IPS-15b (cell line): Measurements from ENCODE around the gene ZDHHC14.

Experiments
- H3K27me3 ChIP-seq: one replicate; pipeline ENCODE4 v1.6.1; 2013; ENCODE audit warnings: low read length; ENCODE audit not compliant: control insufficient read depth, insufficient read depth
- H3K36me3 ChIP-seq: one replicate; pipeline ENCODE4 v1.6.1; 2013; ENCODE audit warnings: low read length; ENCODE audit not compliant: control insufficient read depth, insufficient read depth
- H3K4me1 ChIP-seq: one replicate; pipeline ENCODE4 v1.6.1; 2013; ENCODE audit warnings: mild to moderate bottlenecking, low read length; ENCODE audit not compliant: control insufficient read depth, insufficient read depth
- H3K4me3 ChIP-seq: one replicate; pipeline ENCODE4 v1.5.1; 2013; ENCODE audit warnings: low read depth, low read length
- H3K9ac ChIP-seq: one replicate; pipeline ENCODE4 v1.6.1; 2013; ENCODE audit warnings: low read depth, mild to moderate bottlenecking, low read length
- H3K9me3 ChIP-seq: one replicate; pipeline ENCODE4 v1.6.1; 2013; ENCODE audit warnings: mild to moderate bottlenecking, low read length; ENCODE audit not compliant: control insufficient read depth, insufficient read depth

Gene ZDHHC14

DNA sequence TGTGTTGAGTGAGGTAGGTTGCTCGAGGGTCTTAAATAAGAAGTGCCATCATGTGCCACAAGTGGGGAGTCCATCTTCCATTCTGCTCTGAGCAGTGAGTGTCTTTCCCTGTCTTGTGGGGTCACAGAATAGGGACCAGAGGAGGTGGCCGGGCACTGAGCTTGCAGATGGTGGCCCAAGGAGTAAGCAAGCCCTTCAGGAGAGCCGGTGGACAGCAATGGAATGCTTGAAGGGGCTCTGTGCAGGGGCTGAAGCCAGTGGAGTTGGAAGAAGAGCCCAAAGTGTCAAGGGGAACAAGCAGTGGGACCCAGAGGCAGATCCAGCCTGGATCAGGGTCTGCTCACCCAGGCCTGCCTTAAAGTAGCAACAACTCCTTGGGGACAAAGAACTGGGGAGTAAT lies 228.6 kb downstream of the ZDHHC14 start:
- peaks cover 17% of the 10 kb centered on the region for H3K4me1 ChIP-seq
- no peak overlapping the region for H3K4me3 ChIP-seq
- H3K27me3 ChIP-seq = no peaks in the 10 kb centered on the region
- H3K36me3 ChIP-seq = no peaks in the 10 kb centered on the region
- no peaks in the 10 kb centered on the region for H3K9me3 ChIP-seq
- no peak overlapping the region for H3K9ac ChIP-seq

DNA sequence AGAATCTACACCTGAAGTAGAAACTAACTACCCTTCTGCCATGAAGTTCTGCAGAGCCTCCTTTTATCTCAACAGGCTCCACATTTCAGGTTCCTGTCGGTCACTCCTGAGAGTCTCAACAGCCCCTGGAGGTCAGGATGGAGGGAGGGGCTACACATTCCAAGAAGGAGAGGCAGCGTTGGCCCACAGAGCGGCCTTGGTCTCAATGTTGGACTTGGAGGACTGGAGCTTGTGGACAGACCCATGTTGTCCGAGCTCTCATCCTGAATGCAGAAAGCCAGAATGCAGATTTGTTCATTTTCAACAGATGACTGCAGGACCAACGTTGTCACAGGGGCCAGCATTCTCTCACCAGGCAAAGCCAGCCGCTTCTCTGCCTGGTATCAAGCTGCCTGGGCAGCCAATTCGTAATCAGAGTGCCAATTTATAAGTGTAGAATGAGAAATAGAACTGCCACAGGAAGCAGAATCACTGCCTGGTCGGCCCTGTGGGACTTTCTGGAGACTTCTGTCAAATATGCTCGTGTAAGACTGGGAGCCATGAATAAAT lies 229.5 kb downstream of the ZDHHC14 start:
- Histone ChIP-seq H3K4me1 (peaks cover 17% of the 10 kb centered on the region), H3K9me3 (no peaks in the 10 kb centered on the region), H3K36me3 (no peaks in the 10 kb centered on the region), H3K27me3 (no peaks in the 10 kb centered on the region), H3K9ac (no peak overlapping the region), H3K4me3 (no peak overlapping the region)

DNA sequence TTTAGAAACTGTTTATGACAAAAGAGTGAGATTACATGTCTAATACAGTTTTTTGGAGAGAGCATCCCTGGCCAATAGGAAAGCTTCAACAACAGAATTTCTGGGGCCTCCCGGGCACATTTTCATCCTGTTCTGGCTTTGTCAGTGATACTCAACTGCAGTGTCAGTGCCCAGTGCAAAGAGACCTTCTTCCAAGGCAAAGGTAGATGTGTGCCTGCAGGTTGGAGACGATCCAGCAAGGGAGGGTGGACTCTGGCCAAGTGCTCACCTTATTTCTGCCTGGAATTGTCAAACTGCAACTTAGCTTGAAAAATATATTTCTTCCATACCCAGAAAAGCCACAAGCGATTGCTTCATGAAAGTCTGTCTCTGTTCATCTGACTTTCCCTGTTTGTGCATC lies 230.4 kb downstream of the ZDHHC14 start:
- H3K4me3 ChIP-seq = no peak overlapping the region
- no peaks in the 10 kb centered on the region for H3K9me3 ChIP-seq
- H3K9ac ChIP-seq = no peak overlapping the region
- H3K4me1 ChIP-seq = peaks cover 16% of the 10 kb centered on the region
- no peaks in the 10 kb centered on the region for H3K36me3 ChIP-seq
- no peaks in the 10 kb centered on the region for H3K27me3 ChIP-seq

DNA sequence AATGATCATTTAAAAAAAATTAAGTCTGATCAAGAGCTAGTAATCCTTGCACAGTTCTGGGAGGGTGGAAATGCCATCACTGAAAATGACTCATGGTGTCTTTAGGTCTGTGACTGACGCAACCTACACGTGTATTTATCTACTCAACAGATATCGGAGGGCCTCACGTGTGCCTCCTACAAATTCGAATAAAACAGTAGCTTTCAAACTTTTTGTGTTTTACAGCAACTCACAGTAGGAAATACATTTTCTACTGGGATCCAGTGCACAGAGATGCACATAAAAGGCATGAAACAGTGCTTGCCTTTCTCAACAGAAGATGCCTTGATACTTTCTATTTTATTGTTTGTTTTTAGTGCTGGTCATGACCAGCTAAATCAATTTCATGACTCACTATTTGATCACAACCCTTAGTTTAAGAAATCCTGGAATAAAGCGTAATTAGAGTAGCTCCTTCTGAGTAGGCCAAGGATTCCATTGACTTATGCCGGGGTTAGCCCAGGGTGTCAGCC lies 232.1 kb downstream of the ZDHHC14 start:
- Histone ChIP-seq H3K4me1 (peaks cover 2% of the 10 kb centered on the region), H3K9ac (no peak overlapping the region), H3K4me3 (no peak overlapping the region), H3K36me3 (no peaks in the 10 kb centered on the region), H3K9me3 (no peaks in the 10 kb centered on the region), H3K27me3 (no peaks in the 10 kb centered on the region)

DNA sequence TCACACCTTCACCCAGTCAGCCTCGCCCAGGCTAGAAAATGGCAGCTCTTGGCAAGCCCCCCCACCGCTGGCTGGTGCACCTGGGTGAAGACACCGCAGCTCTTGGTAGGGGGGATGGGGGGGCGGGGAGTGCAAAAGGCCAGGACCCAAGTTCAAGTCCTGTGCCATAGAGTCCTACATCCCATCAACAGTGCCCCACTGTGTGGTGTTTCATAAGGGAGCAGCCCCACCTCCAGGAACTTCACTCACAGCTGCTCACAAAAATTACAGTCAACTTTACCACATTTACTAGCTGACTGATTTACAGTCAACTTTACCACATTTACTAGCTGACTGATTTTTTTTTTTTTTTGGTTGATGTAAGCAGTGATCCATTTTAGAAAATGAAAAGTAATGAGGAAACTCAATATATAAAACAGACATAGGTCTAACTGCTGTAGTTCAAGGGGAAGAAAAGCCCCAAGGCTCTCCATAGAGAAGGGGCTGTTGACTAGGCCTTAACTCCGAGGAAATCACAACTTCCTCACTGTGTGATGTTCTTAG lies 233.1 kb downstream of the ZDHHC14 start:
- Histone ChIP-seq H3K9ac (no peak overlapping the region), H3K4me3 (no peak overlapping the region), H3K36me3 (no peaks in the 10 kb centered on the region), H3K27me3 (no peaks in the 10 kb centered on the region), H3K4me1 (peaks cover 2% of the 10 kb centered on the region), H3K9me3 (no peaks in the 10 kb centered on the region)

DNA sequence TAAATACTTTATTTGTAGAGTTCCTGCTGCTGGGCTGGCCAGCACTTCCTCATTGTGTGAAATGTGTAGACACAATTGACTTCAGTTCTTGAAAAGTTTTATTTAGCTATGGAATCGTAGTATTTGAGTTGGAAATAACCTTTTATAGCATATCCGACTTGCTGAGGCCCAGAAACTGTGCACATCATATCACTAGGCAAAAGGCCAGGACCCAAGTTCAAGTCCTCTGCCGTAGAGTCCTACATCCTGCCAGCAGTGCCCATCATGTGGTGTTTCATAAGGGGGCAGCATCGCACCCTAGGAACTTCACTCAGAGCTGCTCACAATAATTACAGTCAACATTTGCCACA lies 234.4 kb downstream of the ZDHHC14 start:
- Histone ChIP-seq H3K9me3 (no peaks in the 10 kb centered on the region), H3K4me3 (no peak overlapping the region), H3K27me3 (no peaks in the 10 kb centered on the region), H3K9ac (no peak overlapping the region), H3K36me3 (peaks cover 3% of the 10 kb centered on the region), H3K4me1 (peaks cover 2% of the 10 kb centered on the region)

DNA sequence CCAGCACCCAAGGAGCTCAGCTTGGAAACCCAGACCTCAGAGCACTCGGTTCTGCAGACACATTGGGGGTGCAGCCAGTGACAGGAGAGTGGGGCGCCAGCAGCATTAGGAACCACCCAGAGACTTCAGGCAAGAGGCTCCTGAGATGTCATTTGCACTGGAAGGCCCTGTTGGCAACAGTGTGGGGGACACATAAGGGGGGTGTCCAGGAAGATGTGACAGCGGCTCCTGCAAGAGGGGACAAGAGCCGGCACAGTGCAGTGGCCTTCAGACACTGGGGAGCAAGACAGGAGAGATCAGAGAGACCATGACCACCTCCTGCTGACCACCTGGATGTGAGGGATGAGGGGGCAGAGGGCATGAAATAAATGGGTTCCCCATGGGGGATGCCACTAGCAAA lies 235.0 kb downstream of the ZDHHC14 start:
- peaks cover 2% of the 10 kb centered on the region for H3K4me1 ChIP-seq
- H3K9ac ChIP-seq = no peak overlapping the region
- no peaks in the 10 kb centered on the region for H3K9me3 ChIP-seq
- H3K4me3 ChIP-seq = no peak overlapping the region
- peaks cover 4% of the 10 kb centered on the region for H3K36me3 ChIP-seq
- H3K27me3 ChIP-seq = no peaks in the 10 kb centered on the region

DNA sequence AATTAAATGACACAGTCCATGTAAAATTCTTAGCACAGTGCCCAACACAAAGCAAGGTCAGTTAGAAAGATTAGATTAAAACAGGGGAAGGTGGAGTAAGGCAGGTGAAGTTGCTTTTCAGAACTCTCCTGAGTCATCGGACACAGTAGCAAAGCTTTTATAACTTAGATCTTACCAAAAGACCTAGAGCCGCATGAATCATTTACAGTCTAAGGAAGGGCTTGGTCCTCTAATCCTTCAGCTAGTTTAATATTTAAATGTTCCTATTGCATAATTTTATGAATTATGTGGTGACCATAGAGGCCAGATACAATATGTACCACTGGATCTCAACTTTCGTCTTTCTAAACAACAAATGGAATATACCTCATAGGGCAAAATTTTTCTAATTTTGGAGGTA lies 240.0 kb downstream of the ZDHHC14 start:
- H3K4me1 ChIP-seq = peaks cover 2% of the 10 kb centered on the region

DNA sequence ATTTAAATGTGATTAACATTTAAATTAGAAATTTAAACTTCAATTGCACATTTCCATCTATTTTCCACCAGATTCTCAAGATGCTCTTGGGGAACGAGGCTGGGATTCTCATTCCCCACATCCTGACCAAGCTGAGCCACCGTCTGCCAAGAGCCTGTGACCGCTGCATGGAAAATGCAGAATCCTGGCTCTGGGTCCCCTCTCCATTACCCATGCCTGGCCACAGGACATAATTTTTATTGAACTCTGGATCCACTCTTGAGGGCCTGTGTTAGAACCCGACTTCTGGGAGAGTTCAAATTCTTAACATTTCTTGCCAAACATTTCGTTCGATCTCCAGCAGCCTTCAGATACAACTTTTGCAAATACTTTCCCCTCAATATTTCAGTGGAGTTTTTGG lies 240.4 kb downstream of the ZDHHC14 start:
- H3K9ac ChIP-seq = no peak overlapping the region
- H3K4me3 ChIP-seq = no peak overlapping the region
- H3K36me3 ChIP-seq = peaks cover 4% of the 10 kb centered on the region
- no peaks in the 10 kb centered on the region for H3K9me3 ChIP-seq
- no peaks in the 10 kb centered on the region for H3K27me3 ChIP-seq
- H3K4me1 ChIP-seq = peaks cover 2% of the 10 kb centered on the region

More for the DNA sequence above, 240.0 kb downstream of the ZDHHC14 start:
- no peaks in the 10 kb centered on the region for H3K27me3 ChIP-seq
- H3K9me3 ChIP-seq = no peaks in the 10 kb centered on the region
- H3K4me3 ChIP-seq = no peak overlapping the region
- no peak overlapping the region for H3K9ac ChIP-seq
- H3K36me3 ChIP-seq = peaks cover 4% of the 10 kb centered on the region

DNA sequence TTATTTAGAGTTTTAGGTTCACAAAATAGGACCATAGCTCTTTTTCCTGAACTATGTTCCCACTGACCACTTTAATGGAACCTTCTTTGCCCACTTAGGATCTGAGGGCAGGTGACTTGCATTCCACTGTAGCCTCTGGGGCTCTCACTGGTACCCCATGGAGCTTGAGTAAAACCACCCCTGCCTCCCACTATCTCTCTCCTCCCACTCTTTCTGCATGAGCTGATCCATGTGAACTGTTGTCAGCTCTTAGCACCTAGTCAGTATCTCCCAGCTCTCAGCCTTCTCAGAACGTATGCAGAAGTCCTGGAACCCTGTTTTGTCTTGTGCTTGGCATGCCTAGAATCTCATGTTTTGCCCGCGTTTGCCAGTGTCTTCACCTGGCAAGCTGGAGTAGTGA lies 241.4 kb downstream of the ZDHHC14 start:
- peaks cover 4% of the 10 kb centered on the region for H3K36me3 ChIP-seq
- H3K9me3 ChIP-seq = no peaks in the 10 kb centered on the region
- H3K9ac ChIP-seq = no peak overlapping the region
- no peaks in the 10 kb centered on the region for H3K27me3 ChIP-seq
- H3K4me3 ChIP-seq = no peak overlapping the region
- peaks cover 2% of the 10 kb centered on the region for H3K4me1 ChIP-seq

DNA sequence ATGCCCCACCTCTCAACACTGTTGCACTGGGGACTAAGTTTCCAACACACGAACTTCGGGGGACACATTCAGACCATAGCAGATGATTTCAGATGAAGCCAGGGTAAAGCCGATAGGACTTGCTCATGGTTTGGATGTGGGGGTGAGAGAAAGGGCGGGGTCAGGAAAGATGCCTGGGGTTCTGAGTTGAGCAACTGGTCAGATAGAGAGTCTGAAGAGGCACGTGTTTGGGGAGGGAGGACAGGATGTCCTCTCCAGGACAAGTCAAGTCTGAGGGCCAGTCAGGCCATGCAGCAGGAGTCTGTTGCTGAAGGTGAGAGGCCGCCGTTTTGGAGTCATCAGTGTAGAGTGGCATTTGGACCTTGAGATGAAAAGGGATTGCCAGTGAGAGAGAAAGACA lies 244.1 kb downstream of the ZDHHC14 start:
- Histone ChIP-seq H3K4me1 (peaks cover 6% of the 10 kb centered on the region), H3K4me3 (no peak overlapping the region), H3K36me3 (peaks cover 4% of the 10 kb centered on the region), H3K9me3 (no peaks in the 10 kb centered on the region), H3K27me3 (no peaks in the 10 kb centered on the region), H3K9ac (no peak overlapping the region)

DNA sequence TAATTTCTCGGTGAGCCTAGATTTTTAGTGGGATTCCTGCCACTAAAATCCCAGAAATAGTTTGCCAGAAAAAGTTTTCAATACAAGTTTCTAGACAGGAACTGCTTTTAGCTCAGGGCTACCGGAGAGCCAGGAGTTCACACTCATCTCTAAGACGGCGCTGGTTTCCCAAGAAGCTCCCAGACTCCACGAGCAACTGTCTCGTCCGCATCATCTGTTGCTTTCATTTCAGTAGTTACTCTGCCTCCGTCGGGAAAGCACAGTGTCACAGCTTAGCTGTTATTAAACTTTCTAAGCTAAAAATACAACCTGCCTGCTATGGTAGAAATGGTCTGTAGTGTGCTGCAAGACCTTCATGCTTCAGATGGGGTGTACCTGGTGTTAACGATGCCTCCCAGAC lies 244.8 kb downstream of the ZDHHC14 start:
- Histone ChIP-seq H3K27me3 (no peaks in the 10 kb centered on the region), H3K9me3 (no peaks in the 10 kb centered on the region), H3K36me3 (no peaks in the 10 kb centered on the region), H3K9ac (no peak overlapping the region), H3K4me3 (no peak overlapping the region), H3K4me1 (peaks cover 6% of the 10 kb centered on the region)
